Activated T-helper 17 cell treated with anti-CD3 and anti-CD28 coated beads, Interleukin-2, amount 50 U/mL, for 72 hours (primary cell): ENCODE measurements around the gene EMC9. TPM values are rescaled to one million over a fixed set of nuclear protein-coding genes. Genes with fewer than 3 reads are reported as not detected.

ENCODE experiments used
- ATAC-seq: fragments of 150-1000 bp; cut with Tn5 transposase; replicated peaks from 2 replicates; pipeline ENCODE4 v1.10.0; 2021; ENCODE audit warnings: mild to moderate bottlenecking, moderate library complexity
- H3K27ac Mint-ChIP-seq: one replicate; pipeline ENCODE4 v1.8.0; 2022; ENCODE audit warnings: mixed read lengths
- H3K27me3 Mint-ChIP-seq: one replicate; pipeline ENCODE4 v1.8.0; 2022; ENCODE audit warnings: mixed read lengths
- H3K36me3 Mint-ChIP-seq: one replicate; pipeline ENCODE4 v1.8.0; 2022; ENCODE audit warnings: low read depth, mild to moderate bottlenecking, mixed read lengths
- H3K4me1 Mint-ChIP-seq: one replicate; pipeline ENCODE4 v1.8.0; 2022; ENCODE audit warnings: mixed read lengths
- H3K4me3 Mint-ChIP-seq: one replicate; pipeline ENCODE4 v1.8.0; 2022; ENCODE audit warnings: mild to moderate bottlenecking, mixed read lengths
- H3K9me3 Mint-ChIP-seq: one replicate; pipeline ENCODE4 v1.8.0; 2022; ENCODE audit warnings: mixed read lengths
- total RNA-seq, 2 donors: library from RNA; stranded (reverse); gene quantifications; one replicate each; pipeline ENCODE4 v1.2.3, GENCODE V29; 2022

EMC9 gene
- total RNA-seq, 2 donors from 2014 or later: 31.0 to 43.8 TPM

GRCh38 chr14:24181371-24182077 is 40.1 kb upstream of the EMC9 start:
- Mint-ChIP-seq H3K4me3 (no peak overlapping the region), H3K27ac (no peak overlapping the region), H3K36me3 (peaks cover 85% of the 10 kb centered on the region), H3K9me3 (no peaks in the 10 kb centered on the region), H3K4me1 (no peaks in the 10 kb centered on the region), H3K27me3 (no peaks in the 10 kb centered on the region)
- ATAC-seq: peak; percentile 8

GRCh38 chr14:24179961-24180796 is 38.8 kb upstream of the EMC9 start:
- Mint-ChIP-seq H3K4me1 (no peaks in the 10 kb centered on the region), H3K27me3 (no peaks in the 10 kb centered on the region), H3K27ac (peak overlapping the region; percentile 5), H3K4me3 (no peak overlapping the region), H3K9me3 (no peaks in the 10 kb centered on the region), H3K36me3 (peaks cover 85% of the 10 kb centered on the region)
- no peak for ATAC-seq

GRCh38 chr14:24179294-24179960 is 38.0 kb upstream of the EMC9 start:
- no peaks in the 10 kb centered on the region for H3K27me3 Mint-ChIP-seq
- no peaks in the 10 kb centered on the region for H3K4me1 Mint-ChIP-seq
- H3K36me3 Mint-ChIP-seq: peaks cover 86% of the 10 kb centered on the region
- H3K27ac Mint-ChIP-seq: peak overlapping the region; percentile 5
- no peak for ATAC-seq
- no peak overlapping the region for H3K4me3 Mint-ChIP-seq
- H3K9me3 Mint-ChIP-seq: no peaks in the 10 kb centered on the region

GRCh38 chr14:24178399-24179178 is 37.2 kb upstream of the EMC9 start:
- no peaks in the 10 kb centered on the region for H3K27me3 Mint-ChIP-seq
- no peak for ATAC-seq

GRCh38 chr14:24177891-24178290 is 36.5 kb upstream of the EMC9 start:
- Mint-ChIP-seq H3K27ac (no peak overlapping the region), H3K27me3 (no peaks in the 10 kb centered on the region), H3K36me3 (peaks cover 90% of the 10 kb centered on the region), H3K9me3 (no peaks in the 10 kb centered on the region), H3K4me3 (no peak overlapping the region), H3K4me1 (no peaks in the 10 kb centered on the region)
- ATAC-seq: no peak

More at GRCh38 chr14:24178399-24179178, 37.2 kb upstream of the EMC9 start:
- Mint-ChIP-seq H3K9me3 (no peaks in the 10 kb centered on the region), H3K36me3 (peaks cover 90% of the 10 kb centered on the region), H3K27ac (peak overlapping the region; percentile 5), H3K4me3 (no peak overlapping the region), H3K4me1 (no peaks in the 10 kb centered on the region)

GRCh38 chr14:24177041-24177825 is 35.8 kb upstream of the EMC9 start:
- ATAC-seq: no peak
- Mint-ChIP-seq H3K9me3 (no peaks in the 10 kb centered on the region), H3K27me3 (no peaks in the 10 kb centered on the region), H3K36me3 (peaks cover 87% of the 10 kb centered on the region), H3K4me1 (no peaks in the 10 kb centered on the region), H3K27ac (peak overlapping the region; percentile 59), H3K4me3 (no peak overlapping the region)

- peak overlapping the region; percentile 59 for H3K27ac Mint-ChIP-seq
- no peak overlapping the region for H3K4me3 Mint-ChIP-seq
- H3K36me3 Mint-ChIP-seq: peaks cover 88% of the 10 kb centered on the region
- ATAC-seq: no peak
- no peaks in the 10 kb centered on the region for H3K4me1 Mint-ChIP-seq
- H3K9me3 Mint-ChIP-seq: no peaks in the 10 kb centered on the region
- no peaks in the 10 kb centered on the region for H3K27me3 Mint-ChIP-seq
Measured at GRCh38 chr14:24176599-24176998, 35.2 kb upstream of the EMC9 start.

- no peaks in the 10 kb centered on the region for H3K9me3 Mint-ChIP-seq
- H3K27ac Mint-ChIP-seq: peak overlapping the region; percentile 25
- no peaks in the 10 kb centered on the region for H3K27me3 Mint-ChIP-seq
- H3K4me1 Mint-ChIP-seq: peaks cover 6% of the 10 kb centered on the region
- no peak for ATAC-seq
- peak overlapping the region; percentile 25 for H3K4me3 Mint-ChIP-seq
- H3K36me3 Mint-ChIP-seq: peaks cover 84% of the 10 kb centered on the region
Measured at GRCh38 chr14:24172871-24173281, 31.5 kb upstream of the EMC9 start.

- Mint-ChIP-seq H3K27me3 (no peaks in the 10 kb centered on the region), H3K4me1 (peaks cover 9% of the 10 kb centered on the region), H3K27ac (no peak overlapping the region), H3K9me3 (no peaks in the 10 kb centered on the region), H3K4me3 (peak overlapping the region; percentile 74), H3K36me3 (peaks cover 84% of the 10 kb centered on the region)
- no peak for ATAC-seq
Measured at GRCh38 chr14:24172261-24172860, 31.0 kb upstream of the EMC9 start.

- ATAC-seq: peak; percentile 70
- no peaks in the 10 kb centered on the region for H3K9me3 Mint-ChIP-seq
- H3K4me1 Mint-ChIP-seq: peaks cover 10% of the 10 kb centered on the region
- H3K27ac Mint-ChIP-seq: peak within 1 kb of the TSS; percentile 86
- no peaks in the 10 kb centered on the region for H3K27me3 Mint-ChIP-seq
- peaks cover 84% of the 10 kb centered on the region for H3K36me3 Mint-ChIP-seq
- peak within 1 kb of the TSS; percentile 74 for H3K4me3 Mint-ChIP-seq
Measured at GRCh38 chr14:24171422-24172260, 30.2 kb upstream of the EMC9 start, which contains the start of gene REC8. TSS of gene REC8 (plus strand) at chr14:24172080. CDS start at chr14:24172553, 473 bp downstream.

GRCh38 chr14:24167469-24168114 is 26.2 kb upstream of the EMC9 start:
- H3K4me1 Mint-ChIP-seq: peaks cover 23% of the 10 kb centered on the region
- no peak for ATAC-seq
- no peaks in the 10 kb centered on the region for H3K27me3 Mint-ChIP-seq
- peak overlapping the region; percentile 32 for H3K27ac Mint-ChIP-seq
- H3K4me3 Mint-ChIP-seq: no peak overlapping the region
- no peaks in the 10 kb centered on the region for H3K9me3 Mint-ChIP-seq
- peaks cover 86% of the 10 kb centered on the region for H3K36me3 Mint-ChIP-seq

GRCh38 chr14:24165785-24166184 is 24.4 kb upstream of the EMC9 start:
- H3K4me1 Mint-ChIP-seq: peaks cover 33% of the 10 kb centered on the region
- H3K27me3 Mint-ChIP-seq: no peaks in the 10 kb centered on the region
- no peak overlapping the region for H3K4me3 Mint-ChIP-seq
- no peak for ATAC-seq
- H3K36me3 Mint-ChIP-seq: peaks cover 91% of the 10 kb centered on the region
- no peaks in the 10 kb centered on the region for H3K9me3 Mint-ChIP-seq
- H3K27ac Mint-ChIP-seq: no peak overlapping the region
